Measurements from ENCODE around the gene PLOD2.

Gene PLOD2

DNA sequence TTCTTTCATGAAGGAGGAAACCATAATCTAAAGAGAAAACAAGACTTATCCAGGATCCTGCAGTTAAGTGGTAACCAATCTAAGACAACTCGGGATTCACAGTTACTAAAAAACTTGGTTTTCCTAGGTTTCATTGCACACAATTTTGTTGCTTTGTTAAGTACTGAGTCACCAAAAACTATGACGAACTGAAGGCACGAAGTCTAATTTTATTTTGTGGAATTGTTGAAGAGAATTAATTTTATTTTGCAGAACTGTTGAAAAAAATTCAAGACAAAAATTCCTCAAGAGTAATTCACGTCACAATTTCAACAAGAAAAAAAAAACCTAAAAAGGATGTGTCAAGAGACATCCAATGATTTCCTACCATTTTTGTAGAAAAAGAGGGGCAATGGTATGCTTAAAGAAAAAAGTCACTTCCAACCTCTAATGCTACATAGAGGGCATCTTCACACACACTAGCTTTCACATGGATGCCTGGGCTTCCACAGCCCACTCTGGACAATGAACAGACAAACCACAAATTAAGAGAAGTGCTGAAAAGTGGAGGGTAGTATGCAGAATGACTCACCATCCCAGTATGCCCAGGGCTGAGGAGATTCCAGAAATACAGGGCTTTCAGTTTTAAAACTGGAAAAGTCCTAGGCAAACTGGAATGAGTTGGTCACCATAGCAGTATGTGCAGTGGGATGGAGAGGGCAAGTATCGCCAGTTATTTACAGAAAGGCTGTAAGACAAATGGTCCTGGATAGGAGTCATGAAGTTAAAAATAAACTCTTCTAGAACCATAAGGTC is 29.2 kb downstream of the PLOD2 start:
- no peak for DNase-seq (ENCODE audit: low read depth in 1 of 2, low spot score in 1 of 2)
- no peaks in the 10 kb centered on the region for H3K27me3 ChIP-seq (ENCODE audit: insufficient read depth, poor library complexity, severe bottlenecking)
- no peak overlapping the region for H3K4me3 ChIP-seq (replicated peaks; ENCODE audit: insufficient read depth, low read length)
- H3K27ac ChIP-seq (replicated peaks): no peak overlapping the region
- no peak for TF ChIP-seq POLR2AphosphoS5 (IDR thresholded peaks at IDR 0.05; ENCODE audit: low read depth)
- no peak for TF ChIP-seq GABPA (IDR thresholded peaks at IDR 0.05; ENCODE audit: low read depth)
- no peak for TF ChIP-seq SPI1 (IDR thresholded peaks at IDR 0.05; ENCODE audit: borderline replicate concordance, low read depth)

DNA sequence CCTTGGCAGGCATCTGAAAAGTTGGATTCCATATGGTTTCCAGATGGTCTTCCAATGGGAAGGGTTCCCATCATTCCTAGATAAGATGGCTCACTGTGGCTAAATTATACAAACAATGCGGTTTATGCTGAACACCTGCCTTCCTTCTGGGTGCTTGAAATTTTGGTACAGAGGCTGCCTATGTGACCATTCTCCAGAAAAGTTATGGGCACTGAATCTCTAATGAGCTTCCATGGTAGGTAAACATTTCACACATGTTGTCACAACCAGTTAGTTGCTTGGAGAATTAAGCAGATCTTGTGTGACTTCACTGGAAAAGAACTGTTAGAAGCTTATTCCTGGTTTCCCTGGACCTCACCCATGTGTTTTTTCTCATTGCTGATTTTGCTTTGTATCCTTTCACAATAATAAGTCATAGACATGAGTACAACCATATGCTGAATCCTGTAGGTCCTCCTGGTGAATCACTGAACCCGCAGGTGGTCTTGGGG is 30.1 kb downstream of the PLOD2 start:
- TF ChIP-seq POLR2AphosphoS5 (IDR thresholded peaks at IDR 0.05; ENCODE audit: low read depth) (no peak), GABPA (IDR thresholded peaks at IDR 0.05; ENCODE audit: low read depth) (no peak), SPI1 (IDR thresholded peaks at IDR 0.05; ENCODE audit: borderline replicate concordance, low read depth) (no peak)
- TF ChIP-seq, protein P1, sequence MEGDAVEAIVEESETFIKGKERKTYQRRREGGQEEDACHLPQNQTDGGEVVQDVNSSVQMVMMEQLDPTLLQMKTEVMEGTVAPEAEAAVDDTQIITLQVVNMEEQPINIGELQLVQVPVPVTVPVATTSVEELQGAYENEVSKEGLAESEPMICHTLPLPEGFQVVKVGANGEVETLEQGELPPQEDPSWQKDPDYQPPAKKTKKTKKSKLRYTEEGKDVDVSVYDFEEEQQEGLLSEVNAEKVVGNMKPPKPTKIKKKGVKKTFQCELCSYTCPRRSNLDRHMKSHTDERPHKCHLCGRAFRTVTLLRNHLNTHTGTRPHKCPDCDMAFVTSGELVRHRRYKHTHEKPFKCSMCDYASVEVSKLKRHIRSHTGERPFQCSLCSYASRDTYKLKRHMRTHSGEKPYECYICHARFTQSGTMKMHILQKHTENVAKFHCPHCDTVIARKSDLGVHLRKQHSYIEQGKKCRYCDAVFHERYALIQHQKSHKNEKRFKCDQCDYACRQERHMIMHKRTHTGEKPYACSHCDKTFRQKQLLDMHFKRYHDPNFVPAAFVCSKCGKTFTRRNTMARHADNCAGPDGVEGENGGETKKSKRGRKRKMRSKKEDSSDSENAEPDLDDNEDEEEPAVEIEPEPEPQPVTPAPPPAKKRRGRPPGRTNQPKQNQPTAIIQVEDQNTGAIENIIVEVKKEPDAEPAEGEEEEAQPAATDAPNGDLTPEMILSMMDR (IDR thresholded peaks at IDR 0.05; ENCODE audit: insufficient read depth, low read length): no peak
- TF ChIP-seq, protein P2, sequence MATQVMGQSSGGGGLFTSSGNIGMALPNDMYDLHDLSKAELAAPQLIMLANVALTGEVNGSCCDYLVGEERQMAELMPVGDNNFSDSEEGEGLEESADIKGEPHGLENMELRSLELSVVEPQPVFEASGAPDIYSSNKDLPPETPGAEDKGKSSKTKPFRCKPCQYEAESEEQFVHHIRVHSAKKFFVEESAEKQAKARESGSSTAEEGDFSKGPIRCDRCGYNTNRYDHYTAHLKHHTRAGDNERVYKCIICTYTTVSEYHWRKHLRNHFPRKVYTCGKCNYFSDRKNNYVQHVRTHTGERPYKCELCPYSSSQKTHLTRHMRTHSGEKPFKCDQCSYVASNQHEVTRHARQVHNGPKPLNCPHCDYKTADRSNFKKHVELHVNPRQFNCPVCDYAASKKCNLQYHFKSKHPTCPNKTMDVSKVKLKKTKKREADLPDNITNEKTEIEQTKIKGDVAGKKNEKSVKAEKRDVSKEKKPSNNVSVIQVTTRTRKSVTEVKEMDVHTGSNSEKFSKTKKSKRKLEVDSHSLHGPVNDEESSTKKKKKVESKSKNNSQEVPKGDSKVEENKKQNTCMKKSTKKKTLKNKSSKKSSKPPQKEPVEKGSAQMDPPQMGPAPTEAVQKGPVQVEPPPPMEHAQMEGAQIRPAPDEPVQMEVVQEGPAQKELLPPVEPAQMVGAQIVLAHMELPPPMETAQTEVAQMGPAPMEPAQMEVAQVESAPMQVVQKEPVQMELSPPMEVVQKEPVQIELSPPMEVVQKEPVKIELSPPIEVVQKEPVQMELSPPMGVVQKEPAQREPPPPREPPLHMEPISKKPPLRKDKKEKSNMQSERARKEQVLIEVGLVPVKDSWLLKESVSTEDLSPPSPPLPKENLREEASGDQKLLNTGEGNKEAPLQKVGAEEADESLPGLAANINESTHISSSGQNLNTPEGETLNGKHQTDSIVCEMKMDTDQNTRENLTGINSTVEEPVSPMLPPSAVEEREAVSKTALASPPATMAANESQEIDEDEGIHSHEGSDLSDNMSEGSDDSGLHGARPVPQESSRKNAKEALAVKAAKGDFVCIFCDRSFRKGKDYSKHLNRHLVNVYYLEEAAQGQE (IDR thresholded peaks at IDR 0.05; ENCODE audit: insufficient replicate concordance, low read depth): no peak
- Histone ChIP-seq H3K27me3 (ENCODE audit: insufficient read depth, poor library complexity, severe bottlenecking) (no peaks in the 10 kb centered on the region), H3K27ac (replicated peaks) (no peak overlapping the region), H3K4me3 (replicated peaks; ENCODE audit: insufficient read depth, low read length) (no peak overlapping the region)
- DNase-seq (ENCODE audit: low read depth in 1 of 2, low spot score in 1 of 2): no peak

DNA sequence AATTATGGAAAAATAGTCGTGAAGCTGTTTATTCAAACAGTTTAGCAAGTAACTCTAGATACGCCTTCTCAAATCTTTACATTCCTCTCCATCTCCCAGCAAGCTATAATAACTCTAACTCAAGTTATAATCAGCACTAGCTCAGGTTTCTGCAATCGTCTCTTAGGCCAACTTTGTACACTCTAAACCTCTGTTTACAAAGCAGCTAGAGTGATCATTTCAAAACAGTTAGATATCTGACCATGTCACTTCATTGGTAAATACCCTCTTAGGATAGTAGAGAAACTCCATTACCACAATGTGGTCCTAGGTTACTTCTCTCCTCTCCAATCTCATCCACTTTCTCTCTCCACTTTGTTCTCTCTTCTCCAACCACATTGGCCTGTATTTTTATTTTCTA is 31.2 kb downstream of the PLOD2 start:
- DNase-seq (ENCODE audit: low read depth in 1 of 2, low spot score in 1 of 2): no peak
- H3K27ac ChIP-seq (replicated peaks): no peak overlapping the region
- TF ChIP-seq, protein P2 (IDR thresholded peaks at IDR 0.05; ENCODE audit: insufficient replicate concordance, low read depth): no peak
- no peak for TF ChIP-seq SPI1 (IDR thresholded peaks at IDR 0.05; ENCODE audit: borderline replicate concordance, low read depth)
- TF ChIP-seq GABPA (IDR thresholded peaks at IDR 0.05; ENCODE audit: low read depth): no peak
- no peak overlapping the region for H3K4me3 ChIP-seq (replicated peaks; ENCODE audit: insufficient read depth, low read length)
- no peaks in the 10 kb centered on the region for H3K27me3 ChIP-seq (ENCODE audit: insufficient read depth, poor library complexity, severe bottlenecking)

DNA sequence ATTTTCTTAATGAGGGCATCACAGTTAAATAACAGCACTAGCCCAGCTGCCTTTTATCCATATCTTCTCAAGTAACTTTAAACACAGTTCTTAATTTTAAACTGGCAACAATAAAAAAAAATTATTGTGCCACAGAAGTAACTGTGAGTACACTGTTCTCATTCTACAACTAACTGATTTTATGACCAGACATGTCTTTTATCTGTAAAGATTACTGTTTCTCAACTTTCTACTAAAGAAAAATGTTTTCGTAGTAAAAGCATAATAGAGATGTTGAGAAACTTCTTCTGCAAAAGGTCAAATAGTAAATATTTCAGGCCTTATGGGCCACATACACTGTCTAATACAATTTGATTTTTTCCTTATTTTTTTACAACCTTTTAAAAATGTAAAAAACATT is 32.0 kb downstream of the PLOD2 start:
- no peak for DNase-seq (ENCODE audit: low read depth in 1 of 2, low spot score in 1 of 2)
- H3K27me3 ChIP-seq (ENCODE audit: insufficient read depth, poor library complexity, severe bottlenecking): no peaks in the 10 kb centered on the region
- TF ChIP-seq, protein P1 (IDR thresholded peaks at IDR 0.05; ENCODE audit: insufficient read depth, low read length): no peak
- no peak for TF ChIP-seq GABPA (IDR thresholded peaks at IDR 0.05; ENCODE audit: low read depth)

More for the DNA sequence above, 32.0 kb downstream of the PLOD2 start:
- Histone ChIP-seq H3K27ac (replicated peaks) (no peak overlapping the region), H3K4me3 (replicated peaks; ENCODE audit: insufficient read depth, low read length) (no peak overlapping the region)

Data from HL-60 (cell line).